HCT116 (cell line): Measurements from ENCODE around the gene ABCC1. TPM values are rescaled to one million over a fixed set of nuclear protein-coding genes. Genes with fewer than 3 reads are reported as not detected.

Experiments
- ATAC-seq: fragments of 200-7000 bp; cut with Tn5 transposase; 2 replicates; pipeline ENCODE4 v1.9.1; 2020; ENCODE audit warnings: mild to moderate bottlenecking, moderate library complexity
- BruUV-seq: library from RNA; stranded (reverse); fragments of 400-500 nt; replicated peaks from 2 replicates; lab custom pipeline; 2021; lab: Mats Ljungman, UMichigan
- CTCF ChIA-PET: fragments of 300-600 bp; sonication (Branson Sonifier 250); formaldehyde crosslinking; loops from one replicate; lab custom pipeline; 2021; ENCODE audit warnings: antibody characterized with exemption; lab: Charles Lee
- POLR2A ChIA-PET: fragments of 300-600, 350-600 bp; sonication (Branson Sonifier 250); formaldehyde crosslinking; loops from one replicate; lab custom pipeline; 2021; ENCODE audit warnings: antibody characterized with exemption; lab: Charles Lee
- RAD21 ChIA-PET, 2 experiments: fragments of 300-600 bp; sonication (Branson Sonifier 250); formaldehyde crosslinking; loops; one replicate each; lab custom pipeline; 2023; ENCODE audit warnings: low total read pairs in 2 of 2; ENCODE audit not compliant: uncharacterized antibody in 2 of 2, unreplicated experiment in 2 of 2, low non-redundant PET in 1 of 2; lab: Charles Lee
- DNase-seq: peaks from one replicate; pipeline ENCODE4 v3.0.0-alpha.2; 2010; ENCODE audit warnings: low read depth, low spot score
- H2AFZ ChIP-seq: fragments of 200-600 bp; shearing (Covaris generic), sonication (generic); 2 replicates; pipeline ENCODE4 v1.6.1; 2017; ENCODE audit warnings: low read depth, mixed run types, mixed read lengths, antibody characterized with exemption, low read length; ENCODE audit not compliant: poor library complexity, severe bottlenecking
- H3K27ac ChIP-seq: 2 replicates; pipeline ENCODE4 v1.5.1; 2012; ENCODE audit warnings: low read depth, low read length
- H3K27me3 ChIP-seq: fragments of 200-600 bp; sonication (generic); 2 replicates; pipeline ENCODE4 v1.6.1; 2016; ENCODE audit warnings: mixed run types, low read length, mixed read lengths; ENCODE audit not compliant: insufficient read depth
- H3K36me3 ChIP-seq, 2 experiments: fragments of 200-500 bp in 1 of 2; fragments of 200-600 bp in 1 of 2; sonication (Bioruptor generic) in 1 of 2; sonication (generic) in 1 of 2; 2 replicates each; pipeline versions ENCODE4 v1.5.1 to v1.6.1; 2014 to 2016; ENCODE audit warnings: low read length in 2 of 2, inconsistent platforms in 1 of 2, mixed read lengths in 1 of 2, mixed run types in 1 of 2; ENCODE audit not compliant: insufficient read depth in 2 of 2, control insufficient read depth in 1 of 2
- H3K4me1 ChIP-seq, 2 experiments: fragments of 200-600 bp in 1 of 2; sonication (generic) in 1 of 2; 2 replicates each; pipeline versions ENCODE4 v1.5.1 to v1.6.1; 2012 to 2017; ENCODE audit warnings: low read length in 2 of 2, inconsistent platforms in 1 of 2, mild to moderate bottlenecking in 1 of 2, mixed read lengths in 1 of 2, mixed run types in 1 of 2, moderate library complexity in 1 of 2; ENCODE audit not compliant: insufficient read depth in 2 of 2, control insufficient read depth in 1 of 2
- H3K4me2 ChIP-seq: fragments of 200-600 bp; sonication (generic); 2 replicates; pipeline ENCODE4 v1.6.1; 2017; ENCODE audit warnings: mixed run types, low read length, mixed read lengths
- H3K4me3 ChIP-seq, 2 experiments: fragments of 200-600 bp in 1 of 2; sonication (generic) in 1 of 2; replicated peaks in 1 of 2; 2 replicates each; pipeline ENCODE4 v1.5.1; 2011 to 2016; ENCODE audit warnings: low read length in 2 of 2, control low read depth in 1 of 2, low read depth in 1 of 2, mild to moderate bottlenecking in 1 of 2, mixed read lengths in 1 of 2, mixed run types in 1 of 2
- H3K79me2 ChIP-seq: fragments of 200-600 bp; sonication (generic); 2 replicates; pipeline ENCODE4 v1.6.1; 2017; ENCODE audit warnings: mild to moderate bottlenecking, mixed run types, low read length, moderate library complexity, mixed read lengths; ENCODE audit not compliant: insufficient read depth
- H3K9ac ChIP-seq: fragments of 200-600 bp; sonication (generic); 2 replicates; pipeline ENCODE4 v1.6.1; 2016; ENCODE audit warnings: low read length, mixed read lengths
- H3K9me2 ChIP-seq: fragments of 200-600 bp; sonication (generic), shearing (Covaris generic); 2 replicates; pipeline ENCODE4 v1.6.1; 2017; ENCODE audit warnings: mixed run types, mild to moderate bottlenecking, moderate library complexity; ENCODE audit not compliant: insufficient read depth
- H3K9me3 ChIP-seq, 2 experiments: fragments of 200-500 bp in 1 of 2; fragments of 200-600 bp in 1 of 2; sonication (Bioruptor generic) in 1 of 2; sonication (generic) in 1 of 2; 2 replicates each; pipeline ENCODE4 v1.6.1; 2014 to 2017; ENCODE audit warnings: low read length in 2 of 2, mixed read lengths in 2 of 2, inconsistent platforms in 1 of 2, low read depth in 1 of 2, mild to moderate bottlenecking in 1 of 2, mixed run types in 1 of 2, moderate library complexity in 1 of 2; ENCODE audit not compliant: control insufficient read depth in 1 of 2, insufficient read depth in 1 of 2
- H4K20me1 ChIP-seq: fragments of 200-600 bp; sonication (generic), shearing (Covaris generic); 2 replicates; pipeline ENCODE4 v1.6.1; 2017; ENCODE audit warnings: mixed run types, mild to moderate bottlenecking, moderate library complexity; ENCODE audit not compliant: insufficient read depth
- CEBPB ChIP-seq: IDR thresholded peaks from 2 replicates; pipeline ENCODE4 v1.6.1; 2012; ENCODE audit warnings: low read depth
- EGR1 ChIP-seq: IDR thresholded peaks from 2 replicates; pipeline ENCODE4 v1.6.1; 2012; ENCODE audit warnings: low read depth
- EZH2 ChIP-seq: fragments of 200-600 bp; sonication (generic); IDR thresholded peaks from 2 replicates; pipeline ENCODE4 v1.6.1; 2017; ENCODE audit warnings: antibody characterized with exemption, mixed run types
- FOSL1 ChIP-seq: IDR thresholded peaks from 2 replicates; pipeline ENCODE4 v1.6.1; 2012; ENCODE audit warnings: low read depth
- JUND ChIP-seq: IDR thresholded peaks from 2 replicates; pipeline ENCODE4 v1.6.1; 2012
- POLR2A ChIP-seq: IDR thresholded peaks from 2 replicates; pipeline ENCODE4 v1.7.0; 2011; ENCODE audit warnings: borderline replicate concordance; ENCODE audit not compliant: insufficient read depth, insufficient read length; ENCODE audit errors: extremely low read depth
- POLR2AphosphoS5 ChIP-seq: IDR thresholded peaks from 2 replicates; pipeline ENCODE4 v1.6.1; 2011; ENCODE audit warnings: mild to moderate bottlenecking, low read depth, low read length, moderate library complexity
- RAD21 ChIP-seq: IDR thresholded peaks from 2 replicates; pipeline ENCODE4 v1.6.1; 2012; ENCODE audit warnings: low read depth, mild to moderate bottlenecking
- SIN3A ChIP-seq: IDR thresholded peaks from 2 replicates; pipeline ENCODE4 v1.6.1; 2012; ENCODE audit warnings: low read depth
- SP1 ChIP-seq: IDR thresholded peaks from 2 replicates; pipeline ENCODE4 v1.6.1; 2012; ENCODE audit warnings: low read depth
- SRF ChIP-seq: IDR thresholded peaks from 2 replicates; pipeline ENCODE4 v1.6.1; 2012; ENCODE audit warnings: low read depth
- TCF7L2 ChIP-seq: IDR thresholded peaks from 2 replicates; pipeline ENCODE4 v1.7.0; 2011; ENCODE audit warnings: borderline replicate concordance, inconsistent platforms; ENCODE audit not compliant: insufficient read depth, insufficient read length; ENCODE audit errors: extremely low read depth
- ZFX ChIP-seq: fragments of 450-650 bp; IDR thresholded peaks from 2 replicates; pipeline ENCODE4 v1.6.1; 2017
- ZNF274 ChIP-seq: fragments of 200-500 bp; sonication (Bioruptor generic); IDR thresholded peaks from 2 replicates; pipeline ENCODE4 v1.6.1; 2014; ENCODE audit warnings: mild to moderate bottlenecking, low read depth, low read length, inconsistent platforms
- intact Hi-C: fragments of 100-400 bp; cut with micrococcal nuclease; formaldehyde crosslinking; loops from 2 replicates; pipeline ENCODE4 v1.10.0; 2022
- total RNA-seq: library from RNA; stranded (reverse); gene quantifications from one replicate; pipeline ENCODE4 v1.2.1, GENCODE V29; 2021; ENCODE audit not compliant: unreplicated experiment
- TF ChIP-seq, protein P1 (sequence below): IDR thresholded peaks from 2 replicates; pipeline ENCODE4 v1.6.1; 2012
- TF ChIP-seq, protein P2 (sequence below): IDR thresholded peaks from 2 replicates; pipeline ENCODE4 v1.6.1; 2012
- TF ChIP-seq, protein P3 (sequence below), 3 experiments: fragments of 200-600 bp in 1 of 3; sonication (generic) in 1 of 3; IDR thresholded peaks in 2 of 3; conservative IDR thresholded peaks in 1 of 3; 2 replicates each; pipeline ENCODE4 v1.5.1; 2012 to 2017; ENCODE audit warnings: low read depth in 2 of 3, low read length in 2 of 3, antibody characterized with exemption in 1 of 3, borderline replicate concordance in 1 of 3, control low read depth in 1 of 3, mild to moderate bottlenecking in 1 of 3, mixed read lengths in 1 of 3, mixed run types in 1 of 3, moderate library complexity in 1 of 3; ENCODE audit not compliant: insufficient read depth in 1 of 3

Gene ABCC1
- total RNA-seq, 1 experiment from 2014 or later = 61.9 TPM

DNA sequence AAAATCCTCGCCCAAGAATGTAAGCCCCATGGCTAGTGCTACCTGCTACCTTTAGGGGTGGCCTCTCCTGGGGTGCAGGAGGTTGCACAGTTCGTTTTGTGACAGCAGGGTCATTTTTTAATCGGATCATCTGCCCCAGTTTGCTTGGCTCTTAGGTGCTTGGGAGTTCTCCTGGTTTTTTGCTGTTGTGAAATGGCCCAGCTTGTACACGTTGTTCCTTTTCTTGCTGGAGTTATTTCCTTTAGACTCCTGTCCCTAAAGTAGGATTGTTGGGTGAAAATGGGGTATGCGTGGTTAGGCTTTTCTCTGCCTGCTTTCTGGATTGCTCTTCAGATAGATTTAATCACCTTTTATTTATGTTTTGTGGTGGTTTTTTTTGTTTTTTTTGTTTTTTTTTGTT is 25.8 kb downstream of the ABCC1 start:
- ATAC-seq = no peak
- Histone ChIP-seq H3K4me1 (peaks cover 2 to 14% of the 10 kb centered on the region in 2 experiments; a peak in 1 of 4 replicates), H3K4me2 (no peak overlapping the region), H3K27ac (no peak overlapping the region), H4K20me1 (peaks cover 3% of the 10 kb centered on the region; the same call in 1 of the 2 replicates), H3K4me3 (no peak overlapping the region), H2AFZ (no peak overlapping the region), H3K79me2 (peaks cover 100% of the 10 kb centered on the region), H3K9me2 (no peaks in the 10 kb centered on the region), H3K27me3 (no peaks in the 10 kb centered on the region), H3K36me3 (peaks cover 0 to 42% of the 10 kb centered on the region in 2 experiments; a peak in 1 of 4 replicates), H3K9ac (no peak overlapping the region), H3K9me3 (peaks cover 8 to 25% of the 10 kb centered on the region in 2 experiments; a peak in 2 of 4 replicates)
- CTCF ChIA-PET = no interaction called here
- RAD21 ChIA-PET = no interaction called here
- no TSS peak for BruUV-seq
- POLR2A ChIA-PET = no interaction called here
- TF ChIP-seq JUND = no peak
- no peak for TF ChIP-seq FOSL1
- no peak for TF ChIP-seq RAD21
- TF ChIP-seq EZH2 = no peak
- TF ChIP-seq SRF = no peak
- TF ChIP-seq ZNF274 = no peak
- no peak for TF ChIP-seq ZFX
- TF ChIP-seq, protein P1, sequence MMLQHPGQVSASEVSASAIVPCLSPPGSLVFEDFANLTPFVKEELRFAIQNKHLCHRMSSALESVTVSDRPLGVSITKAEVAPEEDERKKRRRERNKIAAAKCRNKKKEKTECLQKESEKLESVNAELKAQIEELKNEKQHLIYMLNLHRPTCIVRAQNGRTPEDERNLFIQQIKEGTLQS = no peak
- TF ChIP-seq, protein P2, sequence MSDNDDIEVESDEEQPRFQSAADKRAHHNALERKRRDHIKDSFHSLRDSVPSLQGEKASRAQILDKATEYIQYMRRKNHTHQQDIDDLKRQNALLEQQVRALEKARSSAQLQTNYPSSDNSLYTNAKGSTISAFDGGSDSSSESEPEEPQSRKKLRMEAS = no peak
- TF ChIP-seq POLR2A = no peak
- TF ChIP-seq CEBPB = no peak
- TF ChIP-seq EGR1 = no peak
- no peak for TF ChIP-seq TCF7L2
- TF ChIP-seq SIN3A = no peak
- TF ChIP-seq, protein P3, sequence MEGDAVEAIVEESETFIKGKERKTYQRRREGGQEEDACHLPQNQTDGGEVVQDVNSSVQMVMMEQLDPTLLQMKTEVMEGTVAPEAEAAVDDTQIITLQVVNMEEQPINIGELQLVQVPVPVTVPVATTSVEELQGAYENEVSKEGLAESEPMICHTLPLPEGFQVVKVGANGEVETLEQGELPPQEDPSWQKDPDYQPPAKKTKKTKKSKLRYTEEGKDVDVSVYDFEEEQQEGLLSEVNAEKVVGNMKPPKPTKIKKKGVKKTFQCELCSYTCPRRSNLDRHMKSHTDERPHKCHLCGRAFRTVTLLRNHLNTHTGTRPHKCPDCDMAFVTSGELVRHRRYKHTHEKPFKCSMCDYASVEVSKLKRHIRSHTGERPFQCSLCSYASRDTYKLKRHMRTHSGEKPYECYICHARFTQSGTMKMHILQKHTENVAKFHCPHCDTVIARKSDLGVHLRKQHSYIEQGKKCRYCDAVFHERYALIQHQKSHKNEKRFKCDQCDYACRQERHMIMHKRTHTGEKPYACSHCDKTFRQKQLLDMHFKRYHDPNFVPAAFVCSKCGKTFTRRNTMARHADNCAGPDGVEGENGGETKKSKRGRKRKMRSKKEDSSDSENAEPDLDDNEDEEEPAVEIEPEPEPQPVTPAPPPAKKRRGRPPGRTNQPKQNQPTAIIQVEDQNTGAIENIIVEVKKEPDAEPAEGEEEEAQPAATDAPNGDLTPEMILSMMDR (IDR thresholded peaks at IDR 0.05 in 2 of 3, conservative IDR thresholded peaks at IDR 0.05 in 1 of 3; ENCODE audit: borderline replicate concordance in 1 of 3, insufficient read depth in 1 of 3, low read depth in 2 of 3, low read length in 2 of 3) = no peak
- no peak for TF ChIP-seq SP1
- no peak for TF ChIP-seq POLR2AphosphoS5
- no peak for DNase-seq
- intact Hi-C loops = no loop called here
